ENCODE measurements around the gene HMGN1.

DNA sequence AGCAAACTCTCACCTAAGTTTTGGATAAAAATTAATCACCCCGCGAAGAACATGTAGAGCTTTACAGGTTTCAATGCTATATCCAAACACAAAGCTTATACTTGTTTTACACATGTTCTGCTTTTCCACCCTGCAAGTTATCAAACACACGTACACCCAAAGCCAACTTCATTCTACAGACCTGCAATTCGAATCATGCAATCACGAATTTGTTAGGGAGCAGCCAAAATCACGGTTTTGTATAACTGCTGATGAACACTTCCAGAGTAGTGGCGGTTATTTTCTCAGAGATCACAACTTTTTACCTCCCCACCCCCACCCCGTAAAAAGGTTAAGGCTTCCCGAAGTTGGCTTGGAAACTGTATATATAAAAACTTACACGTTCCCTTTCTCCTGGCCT is 1.4 kb downstream of the HMGN1 start:
- TF ChIP-seq, protein P1, sequence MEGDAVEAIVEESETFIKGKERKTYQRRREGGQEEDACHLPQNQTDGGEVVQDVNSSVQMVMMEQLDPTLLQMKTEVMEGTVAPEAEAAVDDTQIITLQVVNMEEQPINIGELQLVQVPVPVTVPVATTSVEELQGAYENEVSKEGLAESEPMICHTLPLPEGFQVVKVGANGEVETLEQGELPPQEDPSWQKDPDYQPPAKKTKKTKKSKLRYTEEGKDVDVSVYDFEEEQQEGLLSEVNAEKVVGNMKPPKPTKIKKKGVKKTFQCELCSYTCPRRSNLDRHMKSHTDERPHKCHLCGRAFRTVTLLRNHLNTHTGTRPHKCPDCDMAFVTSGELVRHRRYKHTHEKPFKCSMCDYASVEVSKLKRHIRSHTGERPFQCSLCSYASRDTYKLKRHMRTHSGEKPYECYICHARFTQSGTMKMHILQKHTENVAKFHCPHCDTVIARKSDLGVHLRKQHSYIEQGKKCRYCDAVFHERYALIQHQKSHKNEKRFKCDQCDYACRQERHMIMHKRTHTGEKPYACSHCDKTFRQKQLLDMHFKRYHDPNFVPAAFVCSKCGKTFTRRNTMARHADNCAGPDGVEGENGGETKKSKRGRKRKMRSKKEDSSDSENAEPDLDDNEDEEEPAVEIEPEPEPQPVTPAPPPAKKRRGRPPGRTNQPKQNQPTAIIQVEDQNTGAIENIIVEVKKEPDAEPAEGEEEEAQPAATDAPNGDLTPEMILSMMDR (conservative IDR thresholded peaks at IDR 0.05; ENCODE audit: low read depth, low read length), result no peak
- TF ChIP-seq EZH2phosphoT487 (IDR thresholded peaks at IDR 0.05; ENCODE audit: borderline replicate concordance, low read length) (no peak), EZH2 (IDR thresholded peaks at IDR 0.05; ENCODE audit: low read length, unreplicated experiment) (no peak)

All from PC-3 (cell line).